ENCODE measurements around the gene SIAH2. TPM values are rescaled to one million over a fixed set of nuclear protein-coding genes. Genes with fewer than 3 reads are reported as not detected.
A peak's percentile ranks its signal among the peaks of the same experiment; 100 is the strongest.

SIAH2 gene
- total and polyA plus RNA-seq, 9 of the 15 experiments (the other 6 are each of a cell fraction or from before 2014, with no cell fraction given) = 4.8 to 39.0 (median 29.9) TPM

DNA sequence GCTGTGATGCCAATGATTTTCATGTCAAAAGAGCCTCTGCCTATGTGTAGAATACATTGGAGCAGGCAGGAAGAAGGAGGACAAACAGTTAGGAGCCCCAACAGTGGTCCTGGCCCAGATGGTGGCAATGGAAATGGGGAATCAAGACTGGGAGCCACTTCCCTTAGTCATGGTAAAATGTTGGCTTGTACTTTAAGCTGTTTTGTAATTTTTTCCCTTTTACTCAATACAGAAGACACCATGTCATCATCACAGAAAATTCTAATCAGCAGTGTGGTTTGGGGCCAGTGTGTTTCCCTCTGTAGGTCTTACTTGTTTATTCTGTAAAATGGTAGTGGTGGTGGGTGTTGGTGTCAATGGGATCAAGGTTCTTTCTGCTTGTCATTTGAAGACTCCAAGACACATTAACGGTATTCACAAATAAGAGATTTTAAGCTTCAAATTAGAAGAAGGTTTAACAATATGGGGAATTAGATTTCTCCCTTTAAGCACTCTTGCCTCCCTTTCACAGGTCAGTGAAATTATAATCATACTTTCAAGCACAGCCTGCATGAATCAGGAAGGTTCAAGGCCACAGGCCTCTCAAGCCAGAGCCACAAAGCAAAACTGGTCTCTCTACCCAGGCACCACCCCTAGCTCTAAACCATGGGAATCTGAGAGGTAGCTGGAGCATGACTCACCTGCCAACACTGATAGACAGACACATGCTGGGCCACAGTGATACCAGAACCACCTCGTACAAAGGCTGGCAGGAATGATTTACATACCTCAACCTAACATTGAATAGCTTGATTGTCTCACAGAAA, 24.9 kb downstream of the SIAH2 start (continued):
- TF ChIP-seq TAF1 (IDR thresholded peaks at IDR 0.05; ENCODE audit: control insufficient read depth, extremely low read depth, insufficient read depth, low read length, severe bottlenecking) = no peak
- TF ChIP-seq, protein P1, sequence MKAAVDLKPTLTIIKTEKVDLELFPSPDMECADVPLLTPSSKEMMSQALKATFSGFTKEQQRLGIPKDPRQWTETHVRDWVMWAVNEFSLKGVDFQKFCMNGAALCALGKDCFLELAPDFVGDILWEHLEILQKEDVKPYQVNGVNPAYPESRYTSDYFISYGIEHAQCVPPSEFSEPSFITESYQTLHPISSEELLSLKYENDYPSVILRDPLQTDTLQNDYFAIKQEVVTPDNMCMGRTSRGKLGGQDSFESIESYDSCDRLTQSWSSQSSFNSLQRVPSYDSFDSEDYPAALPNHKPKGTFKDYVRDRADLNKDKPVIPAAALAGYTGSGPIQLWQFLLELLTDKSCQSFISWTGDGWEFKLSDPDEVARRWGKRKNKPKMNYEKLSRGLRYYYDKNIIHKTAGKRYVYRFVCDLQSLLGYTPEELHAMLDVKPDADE (conservative IDR thresholded peaks at IDR 0.05; ENCODE audit: control insufficient read depth, low read depth, low read length) = 0 out of 2 replicates have a peak, but pooled peaks have one; percentile 34
- TF ChIP-seq CCNT2 (IDR thresholded peaks at IDR 0.05; ENCODE audit: borderline replicate concordance, extremely low read depth, insufficient read length, low read depth, low read length) = peak; percentile 46
- TF ChIP-seq, protein P2, sequence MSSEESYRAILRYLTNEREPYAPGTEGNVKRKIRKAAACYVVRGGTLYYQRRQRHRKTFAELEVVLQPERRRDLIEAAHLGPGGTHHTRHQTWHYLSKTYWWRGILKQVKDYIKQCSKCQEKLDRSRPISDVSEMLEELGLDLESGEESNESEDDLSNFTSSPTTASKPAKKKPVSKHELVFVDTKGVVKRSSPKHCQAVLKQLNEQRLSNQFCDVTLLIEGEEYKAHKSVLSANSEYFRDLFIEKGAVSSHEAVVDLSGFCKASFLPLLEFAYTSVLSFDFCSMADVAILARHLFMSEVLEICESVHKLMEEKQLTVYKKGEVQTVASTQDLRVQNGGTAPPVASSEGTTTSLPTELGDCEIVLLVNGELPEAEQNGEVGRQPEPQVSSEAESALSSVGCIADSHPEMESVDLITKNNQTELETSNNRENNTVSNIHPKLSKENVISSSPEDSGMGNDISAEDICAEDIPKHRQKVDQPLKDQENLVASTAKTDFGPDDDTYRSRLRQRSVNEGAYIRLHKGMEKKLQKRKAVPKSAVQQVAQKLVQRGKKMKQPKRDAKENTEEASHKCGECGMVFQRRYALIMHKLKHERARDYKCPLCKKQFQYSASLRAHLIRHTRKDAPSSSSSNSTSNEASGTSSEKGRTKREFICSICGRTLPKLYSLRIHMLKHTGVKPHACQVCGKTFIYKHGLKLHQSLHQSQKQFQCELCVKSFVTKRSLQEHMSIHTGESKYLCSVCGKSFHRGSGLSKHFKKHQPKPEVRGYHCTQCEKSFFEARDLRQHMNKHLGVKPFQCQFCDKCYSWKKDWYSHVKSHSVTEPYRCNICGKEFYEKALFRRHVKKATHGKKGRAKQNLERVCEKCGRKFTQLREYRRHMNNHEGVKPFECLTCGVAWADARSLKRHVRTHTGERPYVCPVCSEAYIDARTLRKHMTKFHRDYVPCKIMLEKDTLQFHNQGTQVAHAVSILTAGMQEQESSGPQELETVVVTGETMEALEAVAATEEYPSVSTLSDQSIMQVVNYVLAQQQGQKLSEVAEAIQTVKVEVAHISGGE (CRISPR knock-in tag; IDR thresholded peaks at IDR 0.05) = 0 out of 6 replicates have a peak, but pooled peaks of 1 of the 3 experiments have one; percentile 28
- TF ChIP-seq RNF2 (IDR thresholded peaks at IDR 0.05) = peak; percentile 41; the same call in 1 of the 2 replicates
- peak; percentile 37; the same call in 1 of the 2 replicates for TF ChIP-seq ZFX (CRISPR knock-in tag; IDR thresholded peaks at IDR 0.05)
- TF ChIP-seq ZNF436 (CRISPR knock-in tag; IDR thresholded peaks at IDR 0.05) = no peak
- no peak for TF ChIP-seq HDAC3 (IDR thresholded peaks at IDR 0.05; ENCODE audit: borderline replicate concordance, partially characterized antibody)
- no peak for TF ChIP-seq ZNF57 (CRISPR knock-in tag; IDR thresholded peaks at IDR 0.05)
